H9 (cell line): Measurements from ENCODE around the gene CSAG3. TPM values are rescaled to one million over a fixed set of nuclear protein-coding genes. Genes with fewer than 3 reads are reported as not detected.
"Not testable (repeated sequence)": the region's sequence is repeated elsewhere in the genome, so short reads cannot be mapped to it uniquely, and the experiment has no call there.

Experiments
- DNase-seq: peaks from one replicate; pipeline ENCODE4 v3.0.0-alpha.2; 2017
- H2AFZ ChIP-seq: one replicate; pipeline ENCODE4 v1.6.1; 2013; ENCODE audit warnings: mild to moderate bottlenecking, low read length, control low read depth, moderate library complexity
- H2AK5ac ChIP-seq: 2 replicates; pipeline ENCODE4 v1.6.1; 2013; ENCODE audit warnings: low read length, control low read depth, mixed read lengths; ENCODE audit not compliant: insufficient read length
- H2BK120ac ChIP-seq: one replicate; pipeline ENCODE4 v1.6.1; 2013; ENCODE audit warnings: low read depth, mild to moderate bottlenecking, low read length, control low read depth, inconsistent platforms; ENCODE audit not compliant: poor library complexity, severe bottlenecking
- H2BK12ac ChIP-seq: 2 replicates; pipeline ENCODE4 v1.6.1; 2013; ENCODE audit warnings: low read length, control low read depth, mixed read lengths, low read depth; ENCODE audit not compliant: insufficient read length
- H2BK15ac ChIP-seq: 2 replicates; pipeline ENCODE4 v1.6.1; 2013; ENCODE audit warnings: low read depth, low read length, control low read depth
- H2BK20ac ChIP-seq: one replicate; pipeline ENCODE4 v1.6.1; 2013; ENCODE audit warnings: low read depth, mild to moderate bottlenecking, low read length, control low read depth, inconsistent platforms; ENCODE audit not compliant: poor library complexity, severe bottlenecking
- H2BK5ac ChIP-seq: 2 replicates; pipeline ENCODE4 v1.6.1; 2013; ENCODE audit warnings: low read length, control low read depth, mixed read lengths; ENCODE audit not compliant: insufficient read length
- H3K14ac ChIP-seq: 2 replicates; pipeline ENCODE4 v1.6.1; 2013; ENCODE audit warnings: low read length, control low read depth; ENCODE audit not compliant: insufficient read depth
- H3K18ac ChIP-seq: 2 replicates; pipeline ENCODE4 v1.6.1; 2013; ENCODE audit warnings: low read depth, mild to moderate bottlenecking, mixed read lengths, low read length, control low read depth; ENCODE audit not compliant: insufficient read length
- H3K23ac ChIP-seq: 2 replicates; pipeline ENCODE4 v1.6.1; 2013; ENCODE audit warnings: low read length, control low read depth, mixed read lengths, low read depth; ENCODE audit not compliant: insufficient read length
- H3K23me2 ChIP-seq: 2 replicates; pipeline ENCODE4 v1.6.1; 2013; ENCODE audit warnings: low read depth, mild to moderate bottlenecking, mixed read lengths, low read length, control low read depth; ENCODE audit not compliant: insufficient read length, poor library complexity, severe bottlenecking
- H3K27ac ChIP-seq: 2 replicates; pipeline ENCODE4 v1.5.1; 2013; ENCODE audit warnings: low read length, control low read depth, mixed read lengths, low read depth; ENCODE audit not compliant: insufficient read length
- H3K27me3 ChIP-seq: 2 replicates; pipeline ENCODE4 v1.6.1; 2013; ENCODE audit warnings: low read length, control low read depth, inconsistent platforms; ENCODE audit not compliant: insufficient read depth
- H3K4ac ChIP-seq: 2 replicates; pipeline ENCODE4 v1.6.1; 2013; ENCODE audit warnings: low read depth, mild to moderate bottlenecking, control low read depth, inconsistent platforms, low read length, moderate library complexity
- H3K4me1 ChIP-seq: 2 replicates; pipeline ENCODE4 v1.6.1; 2013; ENCODE audit warnings: low read length, control low read depth, inconsistent platforms; ENCODE audit not compliant: insufficient read depth
- H3K4me2 ChIP-seq: 2 replicates; pipeline ENCODE4 v1.6.1; 2013; ENCODE audit warnings: low read length, control low read depth, mixed read lengths; ENCODE audit not compliant: insufficient read length, insufficient read depth
- H3K56ac ChIP-seq: 2 replicates; pipeline ENCODE4 v1.6.1; 2013; ENCODE audit warnings: low read depth, mild to moderate bottlenecking, mixed read lengths, low read length, control low read depth; ENCODE audit not compliant: insufficient read length
- H3K79me1 ChIP-seq: 2 replicates; pipeline ENCODE4 v1.6.1; 2013; ENCODE audit warnings: low read depth, mild to moderate bottlenecking, moderate library complexity, low read length, control low read depth, inconsistent platforms; ENCODE audit not compliant: insufficient read depth, poor library complexity, severe bottlenecking
- H3K79me2 ChIP-seq: 2 replicates; pipeline ENCODE4 v1.6.1; 2013; ENCODE audit warnings: low read length, control low read depth, inconsistent platforms; ENCODE audit not compliant: insufficient read depth
- H3K9ac ChIP-seq: 2 replicates; pipeline ENCODE4 v1.6.1; 2013; ENCODE audit warnings: low read length, control low read depth, mixed read lengths; ENCODE audit not compliant: insufficient read length; ENCODE audit errors: extremely low read depth
- H3K9me3 ChIP-seq: one replicate; pipeline ENCODE4 v1.6.1; 2013; ENCODE audit warnings: low read depth, low read length, inconsistent platforms; ENCODE audit not compliant: control insufficient read depth
- H3T11ph ChIP-seq: one replicate; pipeline ENCODE4 v1.6.1; 2013; ENCODE audit warnings: mild to moderate bottlenecking, low read length, control low read depth, inconsistent platforms
- H4K20me1 ChIP-seq: one replicate; pipeline ENCODE4 v1.6.1; 2013; ENCODE audit not compliant: control insufficient read depth, insufficient read length, insufficient read depth
- H4K5ac ChIP-seq: 2 replicates; pipeline ENCODE4 v1.6.1; 2013; ENCODE audit warnings: low read depth, mild to moderate bottlenecking, mixed read lengths, low read length, control low read depth; ENCODE audit not compliant: insufficient read length
- H4K8ac ChIP-seq: replicated peaks from 2 replicates; pipeline ENCODE4 v1.6.1; 2013; ENCODE audit warnings: low read length, control low read depth, mixed read lengths, low read depth; ENCODE audit not compliant: insufficient read length
- H4K91ac ChIP-seq: 2 replicates; pipeline ENCODE4 v1.6.1; 2013; ENCODE audit warnings: low read depth, mild to moderate bottlenecking, moderate library complexity, mixed read lengths, low read length, control low read depth; ENCODE audit not compliant: insufficient read length
- H3K27ac Mint-ChIP-seq, 3 experiments: 2 replicates in 2 of 3; 3 replicates in 1 of 3; pipeline ENCODE4 v1.8.0; 2020 to 2021; ENCODE audit warnings: mixed read lengths in 3 of 3, mild to moderate bottlenecking in 1 of 3, moderate library complexity in 1 of 3
- H3K27me3 Mint-ChIP-seq: 2 replicates; pipeline ENCODE4 v1.8.0; 2021; ENCODE audit warnings: low read depth, mild to moderate bottlenecking, moderate library complexity, mixed read lengths
- H3K36me3 Mint-ChIP-seq, 3 experiments: 2 replicates in 2 of 3; 3 replicates in 1 of 3; pipeline ENCODE4 v1.8.0; 2020 to 2021; ENCODE audit warnings: low read depth in 3 of 3, mixed read lengths in 3 of 3; ENCODE audit not compliant: insufficient read depth in 1 of 3
- H3K4me1 Mint-ChIP-seq, 2 experiments: 2 replicates each; pipeline ENCODE4 v1.8.0; 2020; ENCODE audit warnings: mixed read lengths in 2 of 2
- H3K4me3 Mint-ChIP-seq, 2 experiments: 2 replicates in 1 of 2; 3 replicates in 1 of 2; pipeline ENCODE4 v1.8.0; 2020 to 2021; ENCODE audit warnings: mild to moderate bottlenecking in 2 of 2, mixed read lengths in 2 of 2, moderate library complexity in 1 of 2
- H3K9me3 Mint-ChIP-seq, 2 experiments: 2 replicates in 1 of 2; 3 replicates in 1 of 2; pipeline ENCODE4 v1.8.0; 2020; ENCODE audit warnings: mild to moderate bottlenecking in 2 of 2, mixed read lengths in 2 of 2, moderate library complexity in 1 of 2
- CTCF ChIP-seq: fragments of 200-600 bp; sonication (generic); conservative IDR thresholded peaks from 3 replicates; pipeline ENCODE4 v1.8.0; 2021; ENCODE audit warnings: antibody characterized with exemption, mild to moderate bottlenecking
- WGBS: extraction: QIAGEN DNeasy Blood & Tissue Kit; methylation state at CpG from one replicate; pipeline ENCODE4 v1.1.7; 2013; ENCODE audit warnings: missing lambda C conversion rate, low lambda C conversion rate, mixed read lengths; ENCODE audit not compliant: insufficient read length; ENCODE audit errors: extremely low coverage; 5-methylcytosine and 5-hydroxymethylcytosine counted together
- total RNA-seq: library from RNA; stranded (reverse); gene quantifications from 2 replicates; pipeline ENCODE4 v1.2.1, GENCODE V29; 2021

CSAG3 gene
- total RNA-seq, 1 experiment from 2014 or later, result not detected

- Histone ChIP-seq H2AFZ (no peak within 1 kb of the TSS), H3K9me3 (peaks cover 4% of the 10 kb centered on the region), H2BK15ac (no peak within 1 kb of the TSS), H3K27ac (no peak within 1 kb of the TSS), H2AK5ac (no peak within 1 kb of the TSS), H4K8ac (no peak within 1 kb of the TSS), H3K4me2 (no peak within 1 kb of the TSS), H3K23ac (no peak within 1 kb of the TSS), H3K18ac (no peak within 1 kb of the TSS), H3T11ph (no peak within 1 kb of the TSS), H3K27me3 (no peaks in the 10 kb centered on the region), H3K14ac (no peak within 1 kb of the TSS), H3K9ac (no peak within 1 kb of the TSS), H3K4ac (no peak within 1 kb of the TSS), H2BK5ac (no peak within 1 kb of the TSS), H3K4me1 (no peaks in the 10 kb centered on the region), H2BK120ac (no peak within 1 kb of the TSS), H3K56ac (no peak within 1 kb of the TSS), H4K91ac (no peak within 1 kb of the TSS), H3K79me1 (no peaks in the 10 kb centered on the region), H2BK12ac (no peak within 1 kb of the TSS), H3K79me2 (no peaks in the 10 kb centered on the region), H3K23me2 (no peaks in the 10 kb centered on the region), H4K5ac (no peak within 1 kb of the TSS), H4K20me1 (no peaks in the 10 kb centered on the region), H2BK20ac (no peak within 1 kb of the TSS)
- H3K27ac Mint-ChIP-seq, result no peak within 1 kb of the TSS; a peak in 1 of 7 replicates
- no peak for TF ChIP-seq CTCF
- DNase-seq, result no peak
- no peak within 1 kb of the TSS for H3K4me3 Mint-ChIP-seq
- H3K36me3 Mint-ChIP-seq, result peaks cover 0 to 2% (median 0%) of the 10 kb centered on the region in 3 experiments; a peak in 2 of 7 replicates
- peaks cover 7% of the 10 kb centered on the region for H3K27me3 Mint-ChIP-seq
- whole genome bisulfite sequencing, result no CpG with 5 or more reads among the region's 21 CpGs
- no peaks in the 10 kb centered on the region for H3K4me1 Mint-ChIP-seq
- H3K9me3 Mint-ChIP-seq, result peaks cover 56 to 74% of the 10 kb centered on the region in 2 experiments
Observed at GRCh38 chrX:152733261-152733975, 25.6 kb upstream of the CSAG3 start, which contains the start of the genes CSAG1 and MAGEA12. TSS of gene CSAG1 (minus strand) at chrX:152733721. CDS start at chrX:152732460, 1,261 bp downstream. TSS of gene MAGEA12 (plus strand) at chrX:152733757. CDS start at chrX:152736162, 2,405 bp downstream.

GRCh38 chrX:152734143-152734858 is 24.7 kb upstream of the CSAG3 start:
- not testable (repeated sequence) for H3K79me2 ChIP-seq

More at GRCh38 chrX:152734143-152734858, 24.7 kb upstream of the CSAG3 start:
- not testable (repeated sequence) for H4K91ac ChIP-seq, H3T11ph ChIP-seq, H3K36me3 Mint-ChIP-seq, H3K4me1 ChIP-seq, H3K4ac ChIP-seq, H3K27me3 ChIP-seq, H4K8ac ChIP-seq, H2BK15ac ChIP-seq, H2BK20ac ChIP-seq, H3K14ac ChIP-seq, H3K4me1 Mint-ChIP-seq, H2AFZ ChIP-seq, H2BK120ac ChIP-seq, H3K79me1 ChIP-seq, H3K23me2 ChIP-seq, H3K27ac Mint-ChIP-seq, H3K9me3 ChIP-seq, DNase-seq, H3K23ac ChIP-seq, H2BK5ac ChIP-seq, H3K18ac ChIP-seq, H2AK5ac ChIP-seq, H3K27me3 Mint-ChIP-seq, H3K4me3 Mint-ChIP-seq, H4K5ac ChIP-seq, H2BK12ac ChIP-seq, H3K4me2 ChIP-seq, H3K27ac ChIP-seq, H3K9ac ChIP-seq, H3K56ac ChIP-seq, H4K20me1 ChIP-seq
- peaks cover 57 to 76% of the 10 kb centered on the region in 2 experiments for H3K9me3 Mint-ChIP-seq
- WGBS, result no CpG with 5 or more reads among the region's 22 CpGs
